ENCODE measurements around the gene DLG2.

DLG2 gene

GRCh38 chr11:83572581-83573496 is 2054.3 kb downstream of the DLG2 start:
- no peak for DNase-seq

DNA sequence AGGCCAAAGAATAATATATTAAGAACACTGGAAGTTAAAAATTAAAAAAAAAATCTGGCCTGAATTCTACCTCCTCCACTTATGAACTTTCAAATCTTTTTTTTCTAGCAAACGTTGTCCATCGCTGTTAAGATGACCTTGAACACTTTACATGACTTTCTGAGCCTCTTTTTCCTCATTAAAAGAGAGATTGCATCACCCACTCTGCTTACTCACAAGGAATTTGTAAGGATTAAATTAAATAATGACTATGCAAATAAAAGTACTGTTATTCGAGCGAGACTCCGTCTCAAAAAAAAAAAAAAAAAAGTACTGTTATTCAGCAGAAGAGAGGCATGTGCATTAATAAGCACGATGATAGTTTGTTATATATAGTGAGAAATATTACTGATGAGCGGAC is 2055.8 kb downstream of the DLG2 start:
- DNase-seq, result no peak

DNA sequence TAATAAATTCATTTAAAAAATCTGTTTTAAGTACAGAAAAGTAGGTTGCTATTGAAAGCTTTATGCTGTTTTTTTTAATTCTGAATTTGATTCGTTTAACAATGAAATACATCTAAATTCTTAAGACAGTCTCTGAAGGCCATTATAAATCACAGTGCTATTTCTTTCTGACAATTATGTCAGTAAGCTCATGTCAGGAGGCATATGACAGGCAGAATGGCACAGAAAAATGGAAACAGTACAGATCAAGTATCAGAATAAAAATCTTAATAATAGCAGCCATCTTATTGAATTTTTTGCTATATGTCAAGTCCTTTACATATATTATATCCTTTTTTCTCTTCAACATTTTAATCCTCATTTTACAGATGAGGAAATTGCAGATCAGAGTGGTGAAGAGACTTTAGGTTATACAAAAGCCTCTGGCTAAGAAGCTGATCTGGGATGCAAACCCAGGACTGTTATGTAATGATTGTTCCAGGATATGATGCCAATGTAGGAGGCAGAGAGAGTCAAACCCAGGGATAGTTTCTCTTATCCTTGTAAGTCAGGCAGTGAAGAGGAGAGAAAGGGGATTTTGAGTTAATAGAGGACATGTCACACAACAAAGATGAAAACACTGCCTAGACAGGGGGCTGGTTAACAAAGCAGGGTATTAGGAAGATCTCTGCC is 2057.9 kb downstream of the DLG2 start:
- no peak for DNase-seq

DNA sequence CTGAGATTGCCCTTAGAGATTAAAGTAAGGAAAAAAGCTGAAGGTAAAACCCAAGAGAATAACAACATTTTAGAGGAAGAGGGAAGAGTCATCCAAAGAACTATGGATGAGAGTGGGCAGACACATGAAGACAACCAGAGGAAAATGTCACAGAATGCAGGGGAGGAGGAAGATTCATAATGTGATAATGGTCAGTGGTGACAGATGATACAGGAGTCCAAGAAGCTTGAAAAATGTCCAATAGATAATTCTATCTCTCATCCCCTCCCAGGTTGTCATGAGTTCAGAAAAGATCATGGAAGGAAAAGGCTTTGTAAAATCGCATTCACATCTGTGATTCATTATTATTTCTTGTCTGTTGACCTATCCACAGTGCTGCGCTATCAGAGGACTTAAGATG is 2058.6 kb downstream of the DLG2 start:
- no peak for DNase-seq

- DNase-seq, result no peak
These were observed 2060.2 kb downstream of the DLG2 start for GRCh38 chr11:83566950-83567349.

DNA sequence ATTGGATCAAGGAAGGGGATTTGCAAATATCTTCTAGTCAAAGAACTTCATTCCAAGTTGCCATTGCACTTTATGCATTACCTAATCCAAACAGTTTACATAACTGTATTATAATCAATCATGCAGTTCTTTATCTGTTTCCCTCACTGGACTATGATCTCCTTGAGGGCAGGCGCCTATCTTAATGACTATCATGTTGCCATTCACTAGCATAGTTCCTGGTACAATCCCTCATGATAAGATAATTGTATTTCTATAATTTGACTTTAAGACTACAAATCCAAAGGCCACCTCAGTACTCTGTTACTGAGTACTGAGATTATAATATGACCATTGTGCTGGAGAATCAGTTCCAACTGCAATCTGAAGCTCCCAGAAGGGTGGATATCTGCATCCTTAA is 2062.3 kb downstream of the DLG2 start:
- DNase-seq, result no peak

DNA sequence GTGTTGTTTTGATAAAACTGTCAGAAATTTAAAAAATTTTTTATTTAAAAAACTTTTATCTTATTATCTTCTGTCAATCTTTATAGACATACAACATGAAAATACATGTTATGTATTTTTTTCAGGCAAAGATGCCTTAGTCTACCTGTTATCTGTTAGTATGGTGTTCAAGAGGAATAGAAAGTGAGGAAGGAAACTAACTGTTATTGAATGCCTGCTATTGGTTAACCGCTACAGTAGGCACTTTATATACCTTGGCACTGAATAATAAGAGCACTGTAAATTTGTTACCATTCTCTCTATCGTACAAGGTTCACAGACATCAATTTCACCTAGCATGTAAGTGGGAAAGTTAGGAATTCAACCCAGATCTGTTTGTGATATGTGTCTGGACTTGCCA is 2068.9 kb downstream of the DLG2 start:
- DNase-seq, result no peak

- DNase-seq, result no peak
These were observed 2069.5 kb downstream of the DLG2 start for GRCh38 chr11:83557653-83558052.

DNA sequence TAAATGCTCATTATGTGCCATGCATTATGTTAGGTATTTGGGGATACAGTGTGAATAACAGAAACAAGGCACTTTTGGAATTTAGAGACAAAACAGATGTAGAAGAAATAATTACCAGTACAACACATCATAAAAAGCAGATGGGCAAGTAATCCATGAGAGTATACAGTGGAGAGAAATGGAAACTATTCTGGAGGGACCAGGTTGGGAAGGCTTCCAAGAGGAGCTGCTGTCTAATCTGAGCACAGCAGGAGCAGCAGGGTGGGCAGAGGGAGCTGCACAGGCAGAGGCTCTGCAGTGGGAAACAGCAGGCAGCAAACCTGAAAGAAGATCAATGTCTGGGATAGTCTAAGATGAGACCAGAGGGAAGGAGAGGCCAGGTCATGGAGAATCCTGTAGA is 2072.3 kb downstream of the DLG2 start:
- DNase-seq, result no peak

DNA sequence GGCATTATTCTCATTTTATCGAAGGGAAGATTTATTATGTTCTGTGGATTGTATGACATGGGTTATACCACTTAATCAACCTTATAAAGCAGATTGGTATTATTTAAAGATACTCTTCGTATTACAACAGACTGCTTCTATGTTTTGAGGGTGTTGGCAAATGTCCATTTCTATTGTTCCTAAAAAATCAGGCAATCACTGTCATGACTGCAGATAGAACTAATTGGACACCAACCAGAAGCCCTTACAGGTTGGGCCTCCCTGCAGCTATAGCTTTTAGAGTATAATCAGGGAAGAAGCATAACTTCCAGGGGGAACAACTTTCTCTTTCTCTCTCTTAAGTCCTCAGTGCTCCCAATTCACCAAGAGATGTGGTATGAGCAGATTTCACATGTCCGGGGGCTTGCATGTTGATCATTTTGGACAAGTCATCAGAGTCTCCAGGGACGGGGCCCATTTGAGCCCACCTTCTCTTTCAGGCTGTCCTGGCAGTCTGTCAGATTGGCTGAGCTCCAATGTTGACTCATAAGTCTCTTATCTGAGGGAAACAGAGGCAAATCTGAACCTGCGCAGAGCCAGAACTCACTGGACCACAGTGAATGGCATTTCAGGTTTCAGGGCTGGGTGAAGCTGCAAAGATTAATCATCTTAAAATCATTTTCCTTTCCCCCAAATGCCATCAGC is 2077.0 kb downstream of the DLG2 start:
- DNase-seq, result no peak

DNA sequence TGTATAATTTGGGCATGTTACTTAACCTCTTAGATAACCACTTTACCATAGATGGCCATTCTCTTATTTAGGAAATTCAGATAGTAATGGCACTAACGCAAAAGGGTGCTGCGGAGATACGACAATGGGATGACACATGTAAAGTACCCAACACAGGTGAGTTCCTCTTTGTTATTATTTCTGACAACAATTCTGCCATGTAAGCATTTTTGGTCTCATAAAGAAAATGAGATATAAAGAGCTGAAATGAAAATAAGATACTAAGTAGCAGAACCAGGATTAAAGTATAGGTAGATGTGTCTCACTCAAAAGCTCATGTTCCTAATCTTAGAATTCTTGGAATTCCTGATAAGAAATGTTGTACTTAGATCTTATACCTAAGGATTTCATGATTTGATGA is 2080.8 kb downstream of the DLG2 start:
- DNase-seq, result no peak

DNA sequence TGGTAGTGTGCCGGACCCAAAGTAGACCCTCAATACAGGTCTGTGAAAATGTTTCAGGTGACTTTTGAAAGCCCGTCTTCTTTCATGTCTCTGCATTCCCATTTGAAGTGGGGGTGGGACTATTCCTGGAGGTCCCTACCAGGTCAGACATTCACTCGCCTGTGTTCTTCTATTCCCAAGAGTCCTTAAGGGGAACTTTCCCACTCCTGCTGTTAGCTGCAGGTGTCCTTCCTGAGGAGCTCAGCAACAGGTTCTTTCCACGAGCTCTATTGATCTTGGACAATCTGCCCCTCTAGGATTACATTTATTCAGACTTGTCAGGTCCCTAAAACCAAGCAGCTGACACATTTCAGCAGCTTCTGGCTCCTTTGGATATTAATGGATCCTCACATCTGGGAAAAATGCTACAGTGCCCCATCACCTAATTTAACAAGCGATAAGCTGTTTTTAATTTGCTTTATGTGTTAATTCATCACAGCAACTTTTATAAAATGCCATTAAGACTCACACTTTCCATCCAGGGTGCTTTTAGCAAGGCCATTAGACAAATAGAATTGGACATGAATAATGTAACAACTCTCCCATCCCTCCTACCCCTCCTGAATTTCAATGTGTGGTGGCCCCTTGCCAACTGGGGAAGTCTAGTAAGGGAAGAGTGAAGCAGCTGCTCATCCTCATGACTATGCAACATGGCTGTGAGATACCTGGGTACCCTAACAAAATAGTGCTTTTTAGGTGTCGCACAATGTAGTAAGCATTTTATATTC is 2081.5 kb downstream of the DLG2 start:
- no peak for DNase-seq

GRCh38 chr11:83544846-83545245 is 2082.3 kb downstream of the DLG2 start:
- DNase-seq, result no peak

DNA sequence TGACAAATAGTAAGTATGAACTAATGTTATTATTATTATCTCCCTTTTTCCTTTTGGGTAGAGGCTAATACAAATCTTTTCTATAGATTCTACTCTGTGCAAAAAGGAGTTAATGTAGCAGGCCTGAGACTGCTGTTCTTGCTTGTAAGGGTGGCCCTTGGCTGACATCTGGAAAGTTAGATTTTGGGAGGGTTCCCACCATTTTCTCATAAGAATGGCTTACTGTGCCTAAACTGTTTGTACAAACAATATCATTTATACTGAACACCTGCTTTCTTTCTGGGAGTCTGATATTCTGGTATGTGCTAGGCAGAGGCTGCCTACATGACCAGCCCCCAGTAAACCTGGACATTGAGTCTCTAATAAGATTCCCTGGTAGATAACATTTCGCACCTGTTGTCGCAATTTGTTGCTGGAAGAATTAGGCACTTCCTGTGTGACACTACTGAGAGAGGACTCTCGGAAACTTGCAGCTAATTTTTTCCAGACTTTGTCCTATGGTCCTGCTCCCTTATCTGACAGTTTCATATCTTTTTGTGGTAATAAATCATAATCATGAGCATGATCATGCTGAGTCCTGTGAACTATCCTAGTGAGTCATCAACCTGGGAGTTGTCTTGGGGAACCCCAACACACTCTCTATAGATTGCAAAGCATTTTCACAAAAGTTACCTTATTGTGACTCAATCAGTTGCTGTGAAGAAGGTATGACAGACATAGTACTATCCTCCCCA is 2083.3 kb downstream of the DLG2 start:
- DNase-seq, result no peak

- no peak for DNase-seq
These were observed 2084.3 kb downstream of the DLG2 start for GRCh38 chr11:83542861-83543260.

GRCh38 chr11:83540728-83541127 is 2086.4 kb downstream of the DLG2 start:
- no peak for DNase-seq

GRCh38 chr11:83540112-83540675 is 2086.9 kb downstream of the DLG2 start:
- DNase-seq, result no peak

- no peak for DNase-seq
These were observed 2088.9 kb downstream of the DLG2 start for GRCh38 chr11:83538286-83538685.

- no peak for DNase-seq
These were observed 2090.0 kb downstream of the DLG2 start for GRCh38 chr11:83537131-83537610.

GRCh38 chr11:83533166-83533565 is 2094.0 kb downstream of the DLG2 start:
- no peak for DNase-seq

GRCh38 chr11:83528877-83529276 is 2098.3 kb downstream of the DLG2 start:
- no peak for DNase-seq

DNA sequence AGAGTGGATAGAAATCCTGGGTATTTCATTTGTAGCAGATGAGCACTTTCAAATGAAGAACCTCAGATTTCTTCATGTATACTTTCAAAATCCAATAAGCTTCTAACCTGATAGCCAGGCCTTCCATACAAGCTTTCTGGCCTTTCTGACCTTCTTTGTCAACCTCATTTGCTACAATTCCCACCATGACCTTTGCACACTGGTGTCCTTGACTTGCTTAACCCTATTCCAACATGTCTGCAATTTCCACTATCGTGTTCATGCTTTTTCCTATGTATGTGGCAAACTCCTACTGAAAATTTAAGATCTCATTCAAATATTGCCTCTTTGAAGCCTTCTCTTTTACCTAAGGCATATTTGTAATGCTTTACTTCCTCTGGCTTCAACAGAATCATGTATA is 2098.9 kb downstream of the DLG2 start:
- DNase-seq, result no peak

Data from CD4-positive, alpha-beta T cell treated with Interleukin-1 beta for 1 hour (primary cell).